Trophoblast cell (in vitro differentiated cells and primary cell): ENCODE measurements around the gene DOC2A.
"Not testable (repeated sequence)": the region's sequence is repeated elsewhere in the genome, so short reads cannot be mapped to it uniquely, and the experiment has no call there.

ENCODE experiments used
- DNase-seq, 2 donors: peaks; one replicate each; pipeline ENCODE4 v3.0.0-alpha.2; 2016
- H2AFZ ChIP-seq: 2 replicates; pipeline ENCODE4 v1.6.1; 2013; ENCODE audit warnings: low read length, moderate library complexity, mild to moderate bottlenecking; ENCODE audit not compliant: insufficient read depth, poor library complexity
- H2AK5ac ChIP-seq: 2 replicates; pipeline ENCODE4 v1.6.1; 2013; ENCODE audit warnings: mild to moderate bottlenecking, low read length
- H2BK120ac ChIP-seq: 2 replicates; pipeline ENCODE4 v1.6.1; 2013; ENCODE audit warnings: low read length, mild to moderate bottlenecking, moderate library complexity; ENCODE audit not compliant: insufficient read depth, poor library complexity
- H2BK12ac ChIP-seq: 2 replicates; pipeline ENCODE4 v1.6.1; 2013; ENCODE audit warnings: mild to moderate bottlenecking, low read length, moderate library complexity
- H2BK5ac ChIP-seq: 2 replicates; pipeline ENCODE4 v1.6.1; 2013; ENCODE audit warnings: low read length, low read depth, moderate library complexity, mild to moderate bottlenecking; ENCODE audit not compliant: poor library complexity
- H3K14ac ChIP-seq: 2 replicates; pipeline ENCODE4 v1.6.1; 2013; ENCODE audit warnings: mild to moderate bottlenecking, low read length
- H3K18ac ChIP-seq: 2 replicates; pipeline ENCODE4 v1.6.1; 2013; ENCODE audit warnings: mild to moderate bottlenecking, low read length
- H3K23ac ChIP-seq: 2 replicates; pipeline ENCODE4 v1.6.1; 2013; ENCODE audit warnings: low read length
- H3K27ac ChIP-seq: 2 replicates; pipeline ENCODE4 v1.5.1; 2013; ENCODE audit warnings: low read depth, mild to moderate bottlenecking, inconsistent platforms, low read length, moderate library complexity
- H3K27me3 ChIP-seq: 2 replicates; pipeline ENCODE4 v1.6.1; 2013; ENCODE audit warnings: inconsistent platforms, mild to moderate bottlenecking, low read length, moderate library complexity; ENCODE audit not compliant: insufficient read depth
- H3K36me3 ChIP-seq, 2 experiments: 1 replicate in 1 of 2; 2 replicates in 1 of 2; pipeline ENCODE4 v1.6.1; 2013; ENCODE audit warnings: low read length in 2 of 2, mild to moderate bottlenecking in 2 of 2, moderate library complexity in 1 of 2; ENCODE audit not compliant: insufficient read depth in 2 of 2, control insufficient read depth in 1 of 2
- H3K4ac ChIP-seq: 2 replicates; pipeline ENCODE4 v1.6.1; 2013; ENCODE audit warnings: low read depth, mild to moderate bottlenecking, low read length, moderate library complexity
- H3K4me1 ChIP-seq, 2 experiments: 1 replicate in 1 of 2; 2 replicates in 1 of 2; pipeline ENCODE4 v1.6.1; 2013; ENCODE audit warnings: low read length in 2 of 2, mild to moderate bottlenecking in 2 of 2, moderate library complexity in 1 of 2; ENCODE audit not compliant: insufficient read depth in 2 of 2, control insufficient read depth in 1 of 2
- H3K4me2 ChIP-seq: 2 replicates; pipeline ENCODE4 v1.6.1; 2013; ENCODE audit warnings: inconsistent platforms, mild to moderate bottlenecking, low read length, moderate library complexity
- H3K4me3 ChIP-seq: 2 replicates; pipeline ENCODE4 v1.5.1; 2013; ENCODE audit warnings: mild to moderate bottlenecking, low read depth, low read length, inconsistent platforms
- H3K79me1 ChIP-seq: one replicate; pipeline ENCODE4 v1.6.1; 2013; ENCODE audit warnings: low read length
- H3K79me2 ChIP-seq: 2 replicates; pipeline ENCODE4 v1.6.1; 2013; ENCODE audit warnings: low read length, mild to moderate bottlenecking; ENCODE audit not compliant: control insufficient read depth, insufficient read depth, poor library complexity
- H3K9ac ChIP-seq: 2 replicates; pipeline ENCODE4 v1.6.1; 2013; ENCODE audit warnings: mild to moderate bottlenecking, low read length
- H3K9me3 ChIP-seq: 2 replicates; pipeline ENCODE4 v1.6.1; 2013; ENCODE audit warnings: low read depth, mild to moderate bottlenecking, control low read depth, inconsistent platforms, low read length; ENCODE audit not compliant: insufficient read depth
- H4K12ac ChIP-seq: 2 replicates; pipeline ENCODE4 v1.6.1; 2013; ENCODE audit warnings: low read depth, mild to moderate bottlenecking, low read length, moderate library complexity
- H4K8ac ChIP-seq: 2 replicates; pipeline ENCODE4 v1.6.1; 2013; ENCODE audit warnings: low read depth, mild to moderate bottlenecking, low read length, moderate library complexity
- H4K91ac ChIP-seq: one replicate; pipeline ENCODE4 v1.6.1; 2013; ENCODE audit warnings: low read depth, mild to moderate bottlenecking, low read length, moderate library complexity
- WGBS: extraction: QIAGEN DNeasy Blood & Tissue Kit; methylation state at CpG from one replicate; pipeline ENCODE4 v1.1.7; 2013; ENCODE audit warnings: missing lambda C conversion rate; ENCODE audit not compliant: insufficient read length, insufficient coverage; ENCODE audit errors: extremely low coverage; 5-methylcytosine and 5-hydroxymethylcytosine counted together

The DOC2A gene

GRCh38 chr16:29959821-29960220, 51.0 kb downstream of the DOC2A start:
- not testable (repeated sequence) for H3K14ac ChIP-seq, H3K4me3 ChIP-seq, H3K79me2 ChIP-seq, H2AK5ac ChIP-seq, H3K4me2 ChIP-seq, DNase-seq, H2AFZ ChIP-seq, H3K27me3 ChIP-seq, H2BK12ac ChIP-seq, H2BK5ac ChIP-seq, H4K91ac ChIP-seq, H3K27ac ChIP-seq, H3K9ac ChIP-seq, H2BK120ac ChIP-seq, H3K36me3 ChIP-seq, H3K4ac ChIP-seq, H3K9me3 ChIP-seq, H4K12ac ChIP-seq, H4K8ac ChIP-seq, H3K18ac ChIP-seq, H3K4me1 ChIP-seq, H3K23ac ChIP-seq
- H3K79me1 ChIP-seq: peaks cover 15% of the 10 kb centered on the region
- no CpG with 5 or more reads among the region's 4 CpGs for WGBS

- peaks cover 0 to 3% of the 10 kb centered on the region in 2 experiments for H3K36me3 ChIP-seq
- H3K23ac ChIP-seq: no peak overlapping the region
- H3K4me1 ChIP-seq: peaks cover 3 to 8% of the 10 kb centered on the region in 2 experiments
- peaks cover 15% of the 10 kb centered on the region for H3K79me1 ChIP-seq
- no peak overlapping the region for H3K4ac ChIP-seq
- no peaks in the 10 kb centered on the region for H3K9me3 ChIP-seq
- H3K14ac ChIP-seq: no peak overlapping the region
- DNase-seq: no peak
- H3K9ac ChIP-seq: no peak overlapping the region
- no peak overlapping the region for H2BK12ac ChIP-seq
- H2BK120ac ChIP-seq: no peak overlapping the region
- no peak overlapping the region for H3K27ac ChIP-seq
- H4K12ac ChIP-seq: no peak overlapping the region
- H3K18ac ChIP-seq: no peak overlapping the region
- no peak overlapping the region for H2AFZ ChIP-seq
- H2AK5ac ChIP-seq: no peak overlapping the region
- no peak overlapping the region for H2BK5ac ChIP-seq
- no peak overlapping the region for H3K4me2 ChIP-seq
- H3K4me3 ChIP-seq: no peak overlapping the region
- no peak overlapping the region for H4K91ac ChIP-seq
- peaks cover 6% of the 10 kb centered on the region for H3K79me2 ChIP-seq
- WGBS: no CpG with 5 or more reads among the region's 9 CpGs
- H3K27me3 ChIP-seq: no peaks in the 10 kb centered on the region
- H4K8ac ChIP-seq: no peak overlapping the region
Measured at GRCh38 chr16:29959293-29959692, 51.5 kb downstream of the DOC2A start.

- Histone ChIP-seq H4K12ac (no peak overlapping the region), H3K27ac (no peak overlapping the region), H3K36me3 (peaks cover 0 to 3% of the 10 kb centered on the region in 2 experiments), H3K14ac (no peak overlapping the region), H3K79me2 (peaks cover 6% of the 10 kb centered on the region), H4K91ac (no peak overlapping the region), H4K8ac (no peak overlapping the region), H3K23ac (no peak overlapping the region), H3K27me3 (no peaks in the 10 kb centered on the region), H3K9ac (no peak overlapping the region), H3K79me1 (peaks cover 15% of the 10 kb centered on the region), H2AFZ (no peak overlapping the region), H3K18ac (no peak overlapping the region), H3K4me1 (peaks cover 3 to 8% of the 10 kb centered on the region in 2 experiments), H3K4ac (no peak overlapping the region), H2BK120ac (no peak overlapping the region), H3K4me2 (no peak overlapping the region), H2BK5ac (no peak overlapping the region), H3K4me3 (no peak overlapping the region), H3K9me3 (no peaks in the 10 kb centered on the region), H2BK12ac (no peak overlapping the region), H2AK5ac (no peak overlapping the region)
- DNase-seq: no peak
- no CpG with 5 or more reads among the region's 5 CpGs for WGBS
Measured at GRCh38 chr16:29958756-29959155, 52.1 kb downstream of the DOC2A start.
